K562 (cell line): ENCODE results near the gene PXN. TPM values are rescaled to one million over a fixed set of nuclear protein-coding genes. Genes with fewer than 3 reads are reported as not detected.

Experiments
- ARID2 ChIP-seq: fragments of 450-650 bp; IDR thresholded peaks from 2 replicates; pipeline ENCODE4 v1.6.1; 2017; ENCODE audit warnings: antibody characterized with exemption, mild to moderate bottlenecking
- DIDO1 ChIP-seq: fragments of 450-650 bp; IDR thresholded peaks from 2 replicates; pipeline ENCODE4 v1.6.1; 2016; ENCODE audit warnings: low read depth, missing biosample characterization, missing genetic modification characterization
- L3MBTL2 ChIP-seq: fragments of 450-650 bp; IDR thresholded peaks from 2 replicates; pipeline ENCODE4 v1.6.1; 2016; ENCODE audit warnings: mild to moderate bottlenecking, moderate library complexity
- NCOA2 ChIP-seq, 2 experiments: fragments of 450-650 bp; IDR thresholded peaks; 2 replicates each; pipeline ENCODE4 v1.6.1; 2018; ENCODE audit warnings: mild to moderate bottlenecking in 2 of 2, moderate library complexity in 1 of 2; ENCODE audit not compliant: partially characterized antibody in 2 of 2
- NCOA4 ChIP-seq: fragments of 450-650 bp; IDR thresholded peaks from 2 replicates; pipeline ENCODE4 v1.6.1; 2018; ENCODE audit warnings: mild to moderate bottlenecking; ENCODE audit not compliant: partially characterized antibody
- RB1 ChIP-seq: fragments of 450-650 bp; IDR thresholded peaks from 2 replicates; pipeline ENCODE4 v1.6.1; 2017; ENCODE audit warnings: low read depth, mild to moderate bottlenecking
- RNF2 ChIP-seq: sonication (generic); IDR thresholded peaks from 2 replicates; pipeline ENCODE4 v1.6.1; 2016
- SMC3 ChIP-seq: conservative IDR thresholded peaks from 2 replicates; pipeline ENCODE4 v1.6.1; 2011; ENCODE audit warnings: low read depth, low read length, improper control_type of control experiment; ENCODE audit not compliant: insufficient read depth
- TEAD2 ChIP-seq: fragments of 450-650 bp; IDR thresholded peaks from 2 replicates; pipeline ENCODE4 v1.6.1; 2016; ENCODE audit warnings: missing genetic modification characterization, control low read depth, missing compliant biosample characterization
- TGIF2 ChIP-seq: sonication (generic); formaldehyde crosslinking; IDR thresholded peaks from 2 replicates; pipeline ENCODE4 v1.8.1; 2022; ENCODE audit warnings: mild to moderate bottlenecking, missing genetic modification reagents, moderate library complexity
- TRIM24 ChIP-seq, 2 experiments: fragments of 450-650 bp; IDR thresholded peaks; 2 replicates each; pipeline ENCODE4 v1.6.1; 2016
- XRCC5 ChIP-seq: fragments of 200-400 bp; formaldehyde crosslinking; IDR thresholded peaks from 2 replicates; pipeline ENCODE4 v1.6.1; 2017; ENCODE audit warnings: low read depth, mild to moderate bottlenecking, low read length
- ZBTB5 ChIP-seq: fragments of 450-650 bp; IDR thresholded peaks from 2 replicates; pipeline ENCODE4 v1.6.1; 2017; ENCODE audit warnings: antibody characterized with exemption
- ZC3H4 ChIP-seq: sonication (generic); formaldehyde crosslinking; IDR thresholded peaks from 2 replicates; pipeline ENCODE4 v1.9.0; 2021; ENCODE audit warnings: missing genetic modification reagents, borderline replicate concordance
- ZNF512 ChIP-seq: IDR thresholded peaks from 2 replicates; pipeline ENCODE4 v1.6.1; 2016; ENCODE audit warnings: missing genetic modification characterization, missing compliant biosample characterization
- ZNF551 ChIP-seq: fragments of 250-450 bp; sonication (Bioruptor Pico); IDR thresholded peaks from 2 replicates; pipeline ENCODE4 v1.5.0; 2021; ENCODE audit warnings: mild to moderate bottlenecking, moderate library complexity
- polyA plus RNA-seq, 8 experiments: library from polyadenylated mRNA; depleted of rRNA in 4 of 8; stranded (reverse) in 5 of 8; unstranded in 3 of 8; fragments of >200 nt; fragmentation: Nextera tagmentation in 2 of 8; fragmentation: Illumina TruSeq in 1 of 8; extraction: Ambion mirVana in 2 of 8; extraction: Trizol in 1 of 8; gene quantifications; 2 replicates each; pipeline versions ENCODE4 v1.2.1 to v1.2.3, GENCODE V29; 2011 to 2014; ENCODE audit warnings: inconsistent platforms in 1 of 8, missing spikeins in 1 of 8
- total RNA-seq, 7 experiments: library from RNA; depleted of rRNA in 6 of 7; stranded (reverse); fragments of >200 nt in 6 of 7; fragmentation: Illumina TruSeq in 2 of 7; extraction: Trizol in 2 of 7; gene quantifications; 2 replicates each; pipeline versions ENCODE4 v1.2.1 to v1.2.3, GENCODE V29; 2011 to 2021; ENCODE audit warnings: low replicate concordance in 1 of 7
- TF ChIP-seq, protein P1 (sequence below): sonication (generic); formaldehyde crosslinking; IDR thresholded peaks from 2 replicates; pipeline ENCODE4 v1.8.1; 2022; ENCODE audit warnings: missing genetic modification reagents
- TF ChIP-seq, protein P2 (sequence below), 2 experiments: fragments of 200-800 bp in 1 of 2; sonication (Bioruptor generic) in 1 of 2; sonication (generic) in 1 of 2; formaldehyde crosslinking in 1 of 2; IDR thresholded peaks in 1 of 2; conservative IDR thresholded peaks in 1 of 2; 2 replicates each; pipeline versions ENCODE4 v1.5.0 to v1.6.1; 2016 to 2020; ENCODE audit warnings: missing compliant biosample characterization in 1 of 2, missing genetic modification characterization in 1 of 2, missing genetic modification reagents in 1 of 2
- TF ChIP-seq, protein P3 (sequence below): sonication (generic); formaldehyde crosslinking; IDR thresholded peaks from 2 replicates; pipeline ENCODE4 v1.8.0; 2022; ENCODE audit warnings: missing genetic modification reagents, mild to moderate bottlenecking, moderate library complexity, borderline replicate concordance
- TF ChIP-seq, protein P4 (sequence below): fragments of 450-650 bp; IDR thresholded peaks from 2 replicates; pipeline ENCODE4 v1.6.1; 2016; ENCODE audit warnings: low read depth, mild to moderate bottlenecking, moderate library complexity

PXN gene
- total and polyA plus RNA-seq, 9 of the 15 experiments (the other 6 are each of a cell fraction or from before 2014, with no cell fraction given) = 4.0 to 74.1 (median 18.6) TPM

- TF ChIP-seq, protein P1, sequence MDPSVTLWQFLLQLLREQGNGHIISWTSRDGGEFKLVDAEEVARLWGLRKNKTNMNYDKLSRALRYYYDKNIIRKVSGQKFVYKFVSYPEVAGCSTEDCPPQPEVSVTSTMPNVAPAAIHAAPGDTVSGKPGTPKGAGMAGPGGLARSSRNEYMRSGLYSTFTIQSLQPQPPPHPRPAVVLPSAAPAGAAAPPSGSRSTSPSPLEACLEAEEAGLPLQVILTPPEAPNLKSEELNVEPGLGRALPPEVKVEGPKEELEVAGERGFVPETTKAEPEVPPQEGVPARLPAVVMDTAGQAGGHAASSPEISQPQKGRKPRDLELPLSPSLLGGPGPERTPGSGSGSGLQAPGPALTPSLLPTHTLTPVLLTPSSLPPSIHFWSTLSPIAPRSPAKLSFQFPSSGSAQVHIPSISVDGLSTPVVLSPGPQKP (CRISPR knock-in tag) = no peak
- TF ChIP-seq ZNF512 (tag) = no peak
- peak; percentile 42; the same call in 1 of the 2 replicates for TF ChIP-seq ARID2
- peak; percentile 46; the same call in 1 of the 2 replicates for TF ChIP-seq RB1
- TF ChIP-seq ZBTB5 = no peak
- TF ChIP-seq, protein P2, sequence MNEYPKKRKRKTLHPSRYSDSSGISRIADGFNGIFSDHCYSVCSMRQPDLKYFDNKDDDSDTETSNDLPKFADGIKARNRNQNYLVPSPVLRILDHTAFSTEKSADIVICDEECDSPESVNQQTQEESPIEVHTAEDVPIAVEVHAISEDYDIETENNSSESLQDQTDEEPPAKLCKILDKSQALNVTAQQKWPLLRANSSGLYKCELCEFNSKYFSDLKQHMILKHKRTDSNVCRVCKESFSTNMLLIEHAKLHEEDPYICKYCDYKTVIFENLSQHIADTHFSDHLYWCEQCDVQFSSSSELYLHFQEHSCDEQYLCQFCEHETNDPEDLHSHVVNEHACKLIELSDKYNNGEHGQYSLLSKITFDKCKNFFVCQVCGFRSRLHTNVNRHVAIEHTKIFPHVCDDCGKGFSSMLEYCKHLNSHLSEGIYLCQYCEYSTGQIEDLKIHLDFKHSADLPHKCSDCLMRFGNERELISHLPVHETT (CRISPR knock-in tag; conservative IDR thresholded peaks at IDR 0.05 in 1 of 2, IDR thresholded peaks at IDR 0.05 in 1 of 2) = peak in 1 of 2 experiments; percentile 66; a peak in 1 of 4 replicates
- TF ChIP-seq NCOA4 = no peak
- no peak for TF ChIP-seq ZNF551 (CRISPR knock-in tag)
- TF ChIP-seq RNF2 = no peak
- no peak for TF ChIP-seq TEAD2 (tag)
- TF ChIP-seq SMC3 = peak; percentile 95
- TF ChIP-seq DIDO1 = no peak
- TF ChIP-seq L3MBTL2 = peak; percentile 49
- TF ChIP-seq ZC3H4 (CRISPR knock-in tag) = no peak
- no peak for TF ChIP-seq TGIF2
- TF ChIP-seq, protein P3, sequence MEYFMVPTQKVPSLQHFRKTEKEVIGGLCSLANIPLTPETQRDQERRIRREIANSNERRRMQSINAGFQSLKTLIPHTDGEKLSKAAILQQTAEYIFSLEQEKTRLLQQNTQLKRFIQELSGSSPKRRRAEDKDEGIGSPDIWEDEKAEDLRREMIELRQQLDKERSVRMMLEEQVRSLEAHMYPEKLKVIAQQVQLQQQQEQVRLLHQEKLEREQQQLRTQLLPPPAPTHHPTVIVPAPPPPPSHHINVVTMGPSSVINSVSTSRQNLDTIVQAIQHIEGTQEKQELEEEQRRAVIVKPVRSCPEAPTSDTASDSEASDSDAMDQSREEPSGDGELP = peak; percentile 50; the same call in 1 of the 2 replicates
- TF ChIP-seq TRIM24 (IDR thresholded peaks at IDR 0.05) = no peak
- TF ChIP-seq XRCC5 = no peak
- TF ChIP-seq, protein P4, sequence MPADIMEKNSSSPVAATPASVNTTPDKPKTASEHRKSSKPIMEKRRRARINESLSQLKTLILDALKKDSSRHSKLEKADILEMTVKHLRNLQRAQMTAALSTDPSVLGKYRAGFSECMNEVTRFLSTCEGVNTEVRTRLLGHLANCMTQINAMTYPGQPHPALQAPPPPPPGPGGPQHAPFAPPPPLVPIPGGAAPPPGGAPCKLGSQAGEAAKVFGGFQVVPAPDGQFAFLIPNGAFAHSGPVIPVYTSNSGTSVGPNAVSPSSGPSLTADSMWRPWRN = no peak
- TF ChIP-seq NCOA2 (IDR thresholded peaks at IDR 0.05; ENCODE audit: partially characterized antibody in 2 of 2) = no peak
Measured at GRCh38 chr12:120265473-120266179, at the start of gene PXN (continued).
